ENCODE results near the gene ANKRD11. TPM values are rescaled to one million over a fixed set of nuclear protein-coding genes. Genes with fewer than 3 reads are reported as not detected.

ANKRD11 gene
- total RNA-seq, 2 donors from 2014 or later, result 197 to 320 TPM

DNA sequence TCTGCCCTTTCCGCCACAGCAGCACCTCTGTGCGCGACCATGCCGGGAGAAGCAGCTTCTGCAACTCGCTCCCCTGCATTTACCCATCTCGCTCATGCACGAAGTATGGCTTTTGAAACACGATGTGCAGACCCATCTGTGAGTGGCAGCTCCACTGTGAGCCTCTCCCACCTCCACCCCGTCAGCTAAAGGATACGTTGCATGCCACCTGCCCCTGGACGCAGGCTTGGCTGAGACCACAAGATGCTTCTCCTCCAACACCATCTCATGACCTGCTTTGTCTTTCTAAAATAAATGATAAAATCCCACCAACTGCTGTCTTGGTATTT is 172.0 kb downstream of the ANKRD11 start:
- H3K4me3 Mint-ChIP-seq, result peak overlapping the region; percentile 83
- peak overlapping the region; percentile 81 to 93 for H3K27ac Mint-ChIP-seq
- no peaks in the 10 kb centered on the region for H3K9me3 Mint-ChIP-seq
- ATAC-seq, result no peak
- H3K4me1 Mint-ChIP-seq (ENCODE audit: low read depth in 2 of 2), result peaks cover 80 to 91% of the 10 kb centered on the region in 2 donors
- no peak for DNase-seq (ENCODE audit: low spot score)
- no peaks in the 10 kb centered on the region for H3K27me3 Mint-ChIP-seq
- no peaks in the 10 kb centered on the region for H3K36me3 Mint-ChIP-seq

DNA sequence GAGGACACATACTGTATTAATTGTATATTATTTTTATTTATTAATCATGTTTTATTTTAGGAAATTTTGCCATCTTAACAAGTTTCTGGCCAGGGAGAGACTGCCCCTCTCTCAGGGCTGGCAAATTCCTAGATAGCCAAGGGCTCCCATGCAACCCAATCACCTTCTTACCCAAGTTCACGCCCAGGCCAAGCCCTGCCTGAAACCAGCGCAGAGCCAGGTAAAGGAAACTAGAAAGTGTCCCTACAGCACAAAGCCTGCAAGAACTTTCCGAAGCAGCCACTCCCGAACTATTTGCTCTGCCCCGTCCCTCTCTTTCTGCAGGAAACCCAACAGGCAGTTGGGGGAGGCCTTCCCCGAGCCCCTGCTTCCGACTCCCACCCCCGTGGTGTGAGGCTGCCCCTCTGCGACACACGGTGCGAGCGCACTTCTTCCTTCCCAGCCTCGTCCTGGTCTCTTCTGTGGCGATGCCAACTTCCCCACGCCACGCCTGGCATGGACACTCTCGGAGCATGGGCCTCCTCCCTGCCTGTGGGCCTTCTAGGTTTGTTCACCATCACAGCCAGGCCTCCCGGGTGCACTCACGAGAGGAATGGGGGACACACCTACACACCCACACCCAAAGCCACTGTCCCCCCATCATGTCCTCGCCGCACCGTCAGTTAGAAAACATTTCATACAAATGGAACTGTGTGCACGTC is 172.5 kb downstream of the ANKRD11 start:
- Mint-ChIP-seq H3K27me3 (no peaks in the 10 kb centered on the region), H3K9me3 (no peaks in the 10 kb centered on the region), H3K36me3 (no peaks in the 10 kb centered on the region), H3K4me1 (ENCODE audit: low read depth in 2 of 2) (peaks cover 82 to 93% of the 10 kb centered on the region in 2 donors), H3K27ac (peak overlapping the region; percentile 81 to 93), H3K4me3 (peak overlapping the region; percentile 86)
- DNase-seq (ENCODE audit: low spot score), result peak; percentile 49
- no peak for ATAC-seq

DNA sequence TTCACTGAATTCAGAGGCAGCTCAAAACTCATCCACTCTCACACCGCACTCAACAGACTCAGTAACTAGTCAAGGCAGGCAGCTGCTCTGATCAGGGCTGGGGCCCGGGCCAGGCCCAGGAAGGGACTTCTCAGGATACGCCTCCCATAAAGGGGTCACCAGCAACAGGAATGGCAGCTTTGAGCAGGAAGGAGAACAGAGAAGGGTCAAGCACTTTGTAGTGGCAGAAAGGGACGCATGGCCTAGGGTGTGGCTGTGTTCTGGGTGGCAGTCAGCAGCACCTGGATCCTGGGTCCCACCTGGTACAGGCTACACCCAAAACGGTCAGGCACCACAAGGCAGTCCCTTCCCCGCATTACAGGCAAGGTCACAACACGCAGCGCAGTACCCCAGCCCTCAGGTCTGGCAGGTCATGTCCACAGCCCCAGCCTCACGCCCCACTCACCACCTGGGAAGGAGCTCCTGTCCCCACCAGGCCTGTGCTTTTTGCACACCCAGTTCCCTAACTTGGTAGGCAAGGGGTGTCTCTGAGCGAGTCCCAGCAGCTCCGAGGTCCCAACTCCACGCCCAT is 173.2 kb downstream of the ANKRD11 start:
- H3K27me3 Mint-ChIP-seq, result no peaks in the 10 kb centered on the region
- H3K27ac Mint-ChIP-seq, result peak overlapping the region; percentile 81 to 93
- no peaks in the 10 kb centered on the region for H3K36me3 Mint-ChIP-seq
- DNase-seq (ENCODE audit: low spot score), result no peak
- H3K4me3 Mint-ChIP-seq, result peak overlapping the region; percentile 86
- peaks cover 76 to 87% of the 10 kb centered on the region in 2 donors for H3K4me1 Mint-ChIP-seq (ENCODE audit: low read depth in 2 of 2)
- ATAC-seq, result no peak
- H3K9me3 Mint-ChIP-seq, result no peaks in the 10 kb centered on the region

DNA sequence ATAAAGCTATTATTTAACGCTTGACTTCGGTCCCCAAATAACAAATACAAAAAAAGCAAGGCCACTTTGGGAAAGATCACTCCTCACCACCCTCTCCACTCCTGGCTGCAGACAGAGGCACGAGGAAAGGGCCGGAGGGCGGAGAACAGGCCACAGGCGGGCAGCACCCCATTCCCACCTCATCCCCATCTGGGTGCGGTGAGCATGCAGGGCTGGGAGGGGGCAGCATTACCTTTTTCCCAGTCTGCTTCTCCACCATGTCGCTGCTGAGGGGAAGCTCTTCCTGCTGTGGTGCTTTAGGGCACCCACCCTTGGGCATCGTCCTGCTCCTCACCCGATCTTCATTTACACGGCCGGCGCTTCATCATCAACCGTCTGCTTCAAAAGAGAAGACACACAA is 173.7 kb downstream of the ANKRD11 start:
- Mint-ChIP-seq H3K9me3 (no peaks in the 10 kb centered on the region), H3K27ac (peak overlapping the region; percentile 81 to 93), H3K36me3 (no peaks in the 10 kb centered on the region), H3K4me3 (peak overlapping the region; percentile 86), H3K27me3 (no peaks in the 10 kb centered on the region), H3K4me1 (ENCODE audit: low read depth in 2 of 2) (peaks cover 72 to 82% of the 10 kb centered on the region in 2 donors)
- DNase-seq (ENCODE audit: low spot score), result no peak
- no peak for ATAC-seq

DNA sequence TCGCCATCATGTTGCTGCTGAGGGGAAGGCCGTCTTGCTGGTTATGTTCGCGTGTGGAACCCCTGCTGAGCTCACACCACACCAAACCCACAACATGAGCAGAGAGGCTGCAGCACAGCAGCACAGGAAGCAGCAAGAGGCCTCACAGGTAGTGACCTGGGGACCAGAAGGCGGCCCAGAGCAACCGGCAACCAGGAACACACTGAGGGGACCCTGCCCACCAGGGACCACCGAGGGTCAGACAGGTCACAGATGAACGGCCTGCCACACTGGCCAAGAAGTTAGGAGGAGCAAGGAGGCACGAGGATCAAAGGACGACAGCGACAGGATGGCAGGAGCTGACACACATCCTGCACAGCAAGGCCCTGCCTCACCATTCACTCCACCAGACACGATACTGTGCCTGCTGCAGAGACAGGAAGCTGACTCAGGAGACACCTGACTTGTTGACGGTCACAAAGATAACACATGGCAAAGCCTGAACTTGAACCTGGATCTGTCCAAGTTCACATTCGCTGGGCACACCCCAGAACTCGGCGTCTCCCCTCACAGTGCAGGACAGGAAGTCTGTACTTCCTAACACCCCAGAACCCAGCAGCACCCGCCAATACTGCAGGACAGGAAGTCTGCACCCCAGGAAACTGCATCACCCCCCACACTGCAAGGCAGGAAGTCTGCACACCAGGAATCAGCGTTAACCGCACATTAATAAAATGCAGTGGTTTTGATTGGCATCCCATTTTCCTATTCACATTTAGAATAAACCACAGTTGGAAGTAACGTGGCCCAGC is 174.4 kb downstream of the ANKRD11 start:
- ATAC-seq (peak; percentile 87 to 88), DNase-seq (ENCODE audit: low spot score) (peak; percentile 84)
- Mint-ChIP-seq H3K36me3 (no peaks in the 10 kb centered on the region), H3K4me1 (ENCODE audit: low read depth in 2 of 2) (peaks cover 73 to 80% of the 10 kb centered on the region in 2 donors), H3K27me3 (no peaks in the 10 kb centered on the region), H3K4me3 (peak overlapping the region; percentile 86), H3K9me3 (no peaks in the 10 kb centered on the region), H3K27ac (peak overlapping the region; percentile 81 to 93)

DNA sequence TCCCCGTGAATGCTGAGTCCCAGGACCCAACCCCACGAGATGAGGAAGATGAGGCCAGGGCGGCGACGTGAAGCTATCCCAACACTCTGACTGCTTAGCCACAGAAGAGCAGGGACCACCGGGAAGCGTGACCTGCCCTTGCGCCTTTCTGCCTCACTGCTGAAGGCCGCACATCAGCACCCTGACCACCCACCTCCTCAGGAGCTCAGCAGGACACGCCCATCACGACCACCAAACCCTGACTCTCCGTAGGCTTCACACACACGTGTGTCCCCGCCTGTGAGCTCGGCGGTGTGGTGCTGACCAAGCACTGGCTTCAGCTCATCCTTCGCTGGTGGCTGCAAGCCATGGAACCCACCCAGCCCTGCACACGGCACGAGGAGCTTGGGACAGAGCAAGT is 175.1 kb downstream of the ANKRD11 start:
- Mint-ChIP-seq H3K4me1 (ENCODE audit: low read depth in 2 of 2) (peaks cover 70 to 73% of the 10 kb centered on the region in 2 donors), H3K27ac (peak overlapping the region; percentile 81 to 93), H3K9me3 (no peaks in the 10 kb centered on the region), H3K36me3 (no peaks in the 10 kb centered on the region), H3K27me3 (no peaks in the 10 kb centered on the region), H3K4me3 (peak overlapping the region; percentile 86)
- no peak for ATAC-seq
- DNase-seq (ENCODE audit: low spot score), result no peak

DNA sequence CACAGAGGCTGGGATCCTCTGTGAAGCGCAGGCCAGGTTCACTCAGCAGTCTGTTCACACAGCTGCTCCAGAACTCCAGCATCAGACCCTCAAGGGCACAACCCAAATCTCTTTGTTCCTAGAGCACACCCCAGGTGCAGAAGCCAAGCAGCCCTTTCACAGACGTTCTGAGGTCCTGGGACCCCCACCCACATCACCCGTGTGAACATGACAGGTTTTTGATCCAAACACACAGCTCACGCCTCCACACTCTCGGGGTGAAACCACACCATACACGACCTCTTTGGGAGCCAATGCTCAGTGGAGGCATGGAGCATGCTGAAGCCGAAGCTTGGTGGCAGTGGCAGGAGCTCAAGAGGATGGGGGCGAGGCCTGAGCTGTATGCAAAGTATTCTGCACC is 175.5 kb downstream of the ANKRD11 start:
- ATAC-seq, result no peak
- peak overlapping the region; percentile 81 to 93 for H3K27ac Mint-ChIP-seq
- H3K27me3 Mint-ChIP-seq, result no peaks in the 10 kb centered on the region
- H3K4me1 Mint-ChIP-seq (ENCODE audit: low read depth in 2 of 2), result peaks cover 70 to 72% of the 10 kb centered on the region in 2 donors
- no peaks in the 10 kb centered on the region for H3K9me3 Mint-ChIP-seq
- DNase-seq (ENCODE audit: low spot score), result no peak
- H3K36me3 Mint-ChIP-seq, result no peaks in the 10 kb centered on the region
- H3K4me3 Mint-ChIP-seq, result peak overlapping the region; percentile 86

DNA sequence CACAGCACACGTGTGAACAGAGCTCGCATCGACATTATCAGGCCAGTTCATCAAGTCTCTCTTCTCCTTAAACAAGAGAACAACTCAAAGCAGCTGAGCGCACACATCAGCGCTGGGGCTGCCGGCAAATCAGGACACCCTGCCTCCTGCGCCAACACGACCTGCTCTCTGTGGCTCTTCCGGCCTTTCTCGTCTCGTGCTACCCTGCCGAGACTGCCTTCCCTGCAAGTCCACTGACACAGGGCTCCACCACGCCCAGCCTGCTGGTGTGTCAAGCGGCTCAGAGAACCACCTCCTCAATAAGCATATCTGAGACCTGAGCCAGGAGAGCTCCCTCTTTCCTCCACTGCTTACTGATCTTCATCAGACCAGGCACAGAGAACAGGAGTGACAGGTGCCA is 176.0 kb downstream of the ANKRD11 start:
- Mint-ChIP-seq H3K9me3 (no peaks in the 10 kb centered on the region), H3K27ac (peak overlapping the region; percentile 81 to 93), H3K4me1 (ENCODE audit: low read depth in 2 of 2) (peaks cover 68 to 72% of the 10 kb centered on the region in 2 donors), H3K4me3 (peak overlapping the region; percentile 86), H3K27me3 (no peaks in the 10 kb centered on the region), H3K36me3 (no peaks in the 10 kb centered on the region)
- DNase-seq (ENCODE audit: low spot score), result no peak
- ATAC-seq, result no peak

DNA sequence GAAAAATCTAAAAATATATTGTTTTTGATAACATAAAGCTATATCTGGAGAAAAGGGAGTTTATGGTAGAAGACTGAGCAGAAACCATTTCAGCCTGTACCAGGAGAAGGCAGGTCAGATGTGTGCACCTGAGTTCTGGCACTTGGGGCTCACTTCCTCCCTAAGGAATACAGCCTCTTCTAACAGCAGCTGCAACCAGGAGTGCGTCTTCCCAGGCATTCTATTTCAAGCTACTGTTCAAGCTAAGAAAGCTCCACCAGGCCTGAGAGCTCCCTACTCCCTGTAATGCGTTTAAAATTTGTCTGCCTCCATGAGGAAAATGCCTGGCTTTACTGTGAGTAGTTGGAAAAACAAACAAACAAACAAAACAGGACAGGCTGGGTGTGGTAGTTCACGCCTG is 176.8 kb downstream of the ANKRD11 start:
- Mint-ChIP-seq H3K4me3 (peak overlapping the region; percentile 86), H3K9me3 (no peaks in the 10 kb centered on the region), H3K27ac (peak overlapping the region; percentile 81 to 93), H3K4me1 (ENCODE audit: low read depth in 2 of 2) (peaks cover 69 to 72% of the 10 kb centered on the region in 2 donors), H3K27me3 (no peaks in the 10 kb centered on the region), H3K36me3 (no peaks in the 10 kb centered on the region)
- no peak for DNase-seq (ENCODE audit: low spot score)
- ATAC-seq, result no peak

DNA sequence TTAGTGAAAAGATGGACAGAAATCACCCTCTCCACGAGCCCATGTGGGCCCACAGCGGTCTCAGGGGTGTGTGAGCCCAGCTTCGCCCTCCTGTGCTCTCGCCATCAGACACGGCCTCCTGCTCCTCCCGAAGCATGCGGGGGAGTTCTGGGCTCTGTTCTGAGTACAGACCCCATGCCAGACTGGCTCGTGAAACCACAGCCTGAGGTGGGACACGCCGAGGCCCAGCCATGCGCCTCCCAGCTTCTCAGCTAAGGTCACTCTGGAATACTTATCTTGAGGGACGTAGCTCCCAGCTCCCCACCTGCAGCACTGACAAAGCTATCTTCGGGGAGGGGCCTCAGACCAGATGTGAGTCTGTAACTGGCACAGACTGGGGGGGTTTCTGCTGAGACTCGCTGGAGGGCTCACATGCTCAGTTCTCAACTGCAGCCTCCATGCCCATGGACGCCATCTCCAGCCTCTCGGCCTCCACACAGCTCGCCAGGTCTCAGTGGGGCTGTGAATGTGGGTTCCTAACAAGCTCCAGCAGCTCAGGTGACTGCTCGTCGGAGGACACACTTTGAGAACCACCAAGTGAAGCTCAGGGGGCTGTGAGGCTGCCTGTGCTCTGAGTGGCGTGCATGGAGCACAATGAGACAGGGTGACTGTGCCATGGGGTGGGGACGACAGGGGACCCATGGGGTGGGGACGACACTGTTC is 177.6 kb downstream of the ANKRD11 start:
- Mint-ChIP-seq H3K4me1 (ENCODE audit: low read depth in 2 of 2) (peaks cover 69 to 72% of the 10 kb centered on the region in 2 donors), H3K9me3 (no peaks in the 10 kb centered on the region), H3K36me3 (no peaks in the 10 kb centered on the region), H3K27ac (peak overlapping the region; percentile 81 to 93), H3K27me3 (no peaks in the 10 kb centered on the region), H3K4me3 (no peak overlapping the region)
- ATAC-seq, result no peak
- DNase-seq (ENCODE audit: low spot score), result no peak

DNA sequence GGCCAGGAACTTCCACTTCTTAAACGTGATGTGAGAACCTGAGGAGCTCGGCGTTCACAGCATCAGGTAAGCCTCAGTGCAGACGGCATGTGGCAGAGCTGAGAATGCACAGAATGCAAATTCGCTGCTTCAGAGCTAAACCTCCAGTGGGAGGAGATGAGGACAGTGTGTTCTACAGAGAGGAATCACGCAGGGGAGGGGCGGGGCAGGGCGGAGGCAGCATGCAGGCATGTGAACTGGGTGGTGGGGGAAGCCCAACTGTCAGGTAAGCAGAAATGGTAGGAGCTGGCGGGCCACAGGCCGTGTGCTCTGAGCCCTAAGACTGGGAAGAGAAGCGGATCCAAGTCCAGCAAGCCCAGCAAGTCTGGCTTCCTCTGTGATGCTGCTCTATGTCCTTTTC is 178.2 kb downstream of the ANKRD11 start:
- ATAC-seq, result no peak
- Mint-ChIP-seq H3K36me3 (no peaks in the 10 kb centered on the region), H3K9me3 (no peaks in the 10 kb centered on the region)

DNA sequence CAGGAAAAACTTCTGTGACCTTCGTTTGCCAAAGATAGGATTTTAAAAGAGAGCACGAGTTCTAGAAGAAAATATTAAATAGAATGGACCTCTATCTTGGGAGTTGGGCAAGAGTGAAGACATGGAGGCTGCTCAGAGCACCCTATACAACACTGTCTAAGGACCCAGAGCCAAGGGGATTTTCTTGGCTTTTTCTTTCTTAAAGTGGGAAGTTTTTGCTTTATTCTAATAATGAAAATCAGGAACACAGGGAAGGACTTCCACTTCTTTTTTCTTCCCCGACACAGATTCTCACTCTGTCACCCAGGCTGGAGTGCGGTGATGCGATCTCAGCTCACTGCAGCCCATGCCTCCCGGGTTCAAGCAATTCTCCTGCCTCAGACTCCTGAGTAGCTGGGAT is 178.7 kb downstream of the ANKRD11 start:
- Mint-ChIP-seq H3K36me3 (no peaks in the 10 kb centered on the region), H3K27me3 (no peaks in the 10 kb centered on the region), H3K4me3 (no peak overlapping the region), H3K9me3 (no peaks in the 10 kb centered on the region), H3K4me1 (ENCODE audit: low read depth in 2 of 2) (peaks cover 67 to 69% of the 10 kb centered on the region in 2 donors), H3K27ac (no peak overlapping the region)
- ATAC-seq, result no peak
- DNase-seq (ENCODE audit: low spot score), result no peak

More for the DNA sequence above, 178.2 kb downstream of the ANKRD11 start:
- H3K27ac Mint-ChIP-seq, result peak overlapping the region in 1 of 2 donors; percentile 81
- no peak for DNase-seq (ENCODE audit: low spot score)
- no peak overlapping the region for H3K4me3 Mint-ChIP-seq
- peaks cover 71 to 72% of the 10 kb centered on the region in 2 donors for H3K4me1 Mint-ChIP-seq (ENCODE audit: low read depth in 2 of 2)
- no peaks in the 10 kb centered on the region for H3K27me3 Mint-ChIP-seq

DNA sequence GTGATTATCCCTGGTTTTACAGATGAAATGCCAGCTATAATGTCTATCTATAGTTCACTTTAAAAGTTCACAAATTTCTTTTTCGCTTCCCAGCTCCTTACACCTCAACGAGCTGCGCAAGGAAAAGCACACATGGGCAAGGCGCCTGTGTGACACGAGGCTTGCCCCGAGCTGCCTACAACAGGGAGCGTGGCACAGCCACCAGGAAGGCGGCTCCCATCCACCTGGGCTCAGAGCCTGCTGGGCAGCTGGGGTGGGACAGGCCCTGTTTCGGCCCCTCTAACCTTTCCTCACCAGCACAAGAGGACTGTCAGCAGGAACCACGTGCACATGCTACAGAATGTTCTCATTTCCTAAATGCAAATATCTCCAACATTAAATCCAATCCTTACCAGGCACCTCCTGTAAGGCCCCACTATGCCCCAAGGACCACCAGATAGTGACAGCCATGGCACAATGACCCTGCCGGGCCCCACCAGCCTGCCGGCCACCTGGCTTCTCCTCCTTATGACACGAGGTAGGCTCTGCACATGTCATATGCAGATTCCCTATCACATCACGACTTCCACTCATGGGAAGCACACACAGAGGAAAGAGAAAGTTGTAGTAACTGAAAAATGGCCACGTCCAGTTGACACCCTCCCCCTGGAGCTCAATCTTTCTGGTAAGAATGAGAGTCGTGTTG is 180.8 kb downstream of the ANKRD11 start:
- DNase-seq (ENCODE audit: low spot score) (no peak), ATAC-seq (no peak)
- peaks cover under 1% of the 10 kb centered on the region for H3K36me3 Mint-ChIP-seq
- no peaks in the 10 kb centered on the region for H3K9me3 Mint-ChIP-seq
- no peaks in the 10 kb centered on the region for H3K27me3 Mint-ChIP-seq
- no peak overlapping the region for H3K4me3 Mint-ChIP-seq
- peak overlapping the region; percentile 47 to 54 for H3K27ac Mint-ChIP-seq
- peaks cover 49 to 50% of the 10 kb centered on the region in 2 donors for H3K4me1 Mint-ChIP-seq (ENCODE audit: low read depth in 2 of 2)

Data from natural killer cell treated with Interleukin-12 subunit alpha and Interleukin-12 subunit beta and Interleukin-15 and Interleukin-18, amount 100 ng/mL, for 72 hours (primary cell).